HG03457 (cell line): ENCODE results near the gene RPL26.
"Not testable (repeated sequence)": the region's sequence is repeated elsewhere in the genome, so short reads cannot be mapped to it uniquely, and the experiment has no call there.

Source experiments
- ATAC-seq: cut with Tn5 transposase; IDR thresholded peaks from one replicate; pipeline ENCODE4 v1.9.1; 2021; ENCODE audit warnings: moderate number of reproducible peaks; ENCODE audit not compliant: unreplicated experiment

RPL26 gene

DNA sequence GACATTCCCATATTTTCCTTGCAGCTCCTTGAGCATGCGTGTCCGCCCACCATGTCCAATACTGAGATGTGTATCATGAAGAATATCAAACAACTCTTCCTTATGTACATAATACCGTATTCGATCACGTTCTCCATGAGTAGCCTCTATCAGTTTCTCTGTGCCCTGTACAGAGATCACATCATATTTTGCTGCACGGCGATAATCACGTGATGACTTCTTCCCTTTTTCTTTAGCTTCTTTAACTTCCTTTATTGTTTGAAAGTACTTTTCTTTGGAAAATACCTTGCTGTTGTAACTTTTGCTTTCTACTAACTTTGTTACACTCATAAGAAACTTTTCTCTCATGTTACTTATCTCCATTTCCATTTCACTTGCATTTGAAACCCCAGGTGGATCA, 13.0 kb downstream of the RPL26 start:
- ATAC-seq: no peak

DNA sequence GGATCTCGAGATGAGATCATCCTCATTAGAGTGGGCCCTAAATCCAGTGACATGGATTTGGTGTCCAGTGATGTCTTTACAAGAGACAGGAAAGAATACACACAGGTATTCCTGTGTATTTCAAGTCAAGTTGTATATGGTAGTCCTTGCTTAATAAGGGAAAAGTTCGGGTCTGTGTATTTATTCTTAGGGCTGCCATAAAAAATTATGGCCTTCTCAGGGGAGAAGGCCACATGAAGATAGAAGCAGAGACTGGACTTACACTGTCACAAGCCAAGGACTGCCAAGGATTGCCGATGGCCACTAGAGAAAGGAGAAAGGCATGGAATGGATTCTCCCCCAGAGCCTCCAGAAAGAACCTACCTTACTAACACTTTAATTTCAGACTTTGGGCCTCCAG, 14.8 kb downstream of the RPL26 start:
- no peak for ATAC-seq

GRCh38 chr17:8366231-8366630, 16.8 kb downstream of the RPL26 start:
- no peak for ATAC-seq

DNA sequence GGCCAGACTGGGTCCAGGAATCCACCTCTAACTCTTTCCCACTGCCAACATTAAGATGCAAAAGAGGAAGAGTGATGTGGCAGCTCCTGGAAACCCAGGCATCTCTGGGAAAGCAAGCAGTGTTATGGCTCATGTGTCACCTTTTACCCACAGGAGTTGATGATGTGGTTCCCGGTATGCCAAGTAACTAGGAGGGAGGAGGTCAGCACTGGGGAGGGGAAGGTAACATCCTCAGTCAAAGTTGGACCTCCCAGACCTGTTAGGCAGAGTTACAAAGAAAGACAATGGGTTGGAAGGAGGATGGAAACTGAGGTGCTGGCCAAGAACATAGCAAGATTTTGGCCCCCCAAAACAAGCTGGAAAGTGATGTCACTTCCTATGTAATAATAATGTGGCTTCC, 17.9 kb downstream of the RPL26 start:
- no peak for ATAC-seq

- no peak for ATAC-seq
These were observed 20.2 kb downstream of the RPL26 start for GRCh38 chr17:8362651-8363332.

GRCh38 chr17:8360751-8361150, 22.2 kb downstream of the RPL26 start:
- ATAC-seq: no peak

GRCh38 chr17:8360260-8360659, 22.7 kb downstream of the RPL26 start:
- no peak for ATAC-seq

- ATAC-seq: no peak
These were observed 23.2 kb downstream of the RPL26 start for GRCh38 chr17:8359769-8360168.

GRCh38 chr17:8357910-8358309, 25.1 kb downstream of the RPL26 start:
- no peak for ATAC-seq

DNA sequence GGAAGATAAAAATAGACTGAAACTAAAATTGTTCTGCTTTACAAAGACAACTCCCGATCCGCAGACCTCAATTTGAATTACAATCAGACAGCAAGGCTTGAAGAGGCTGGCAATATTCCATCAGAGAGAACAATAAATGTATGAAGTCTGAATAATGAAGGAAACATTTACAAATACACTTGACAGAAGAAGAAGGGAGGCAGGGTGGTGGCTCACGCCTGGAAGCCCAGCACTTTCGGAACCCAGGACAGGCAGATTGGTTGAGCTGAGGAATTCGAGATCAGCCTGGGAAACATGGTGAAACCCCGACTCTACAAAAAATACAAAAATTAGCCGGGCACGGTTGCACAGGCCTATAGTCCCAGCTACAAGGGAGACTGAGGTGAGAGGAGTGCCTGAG, 28.8 kb downstream of the RPL26 start:
- ATAC-seq: no peak

- no peak for ATAC-seq
These were observed 29.3 kb downstream of the RPL26 start for GRCh38 chr17:8353736-8354135.

GRCh38 chr17:8350339-8350738, 32.7 kb downstream of the RPL26 start:
- no peak for ATAC-seq

GRCh38 chr17:8347001-8347400, 36.0 kb downstream of the RPL26 start:
- not testable (repeated sequence) for ATAC-seq

- no peak for ATAC-seq
These were observed 36.9 kb downstream of the RPL26 start for GRCh38 chr17:8345951-8346665.

DNA sequence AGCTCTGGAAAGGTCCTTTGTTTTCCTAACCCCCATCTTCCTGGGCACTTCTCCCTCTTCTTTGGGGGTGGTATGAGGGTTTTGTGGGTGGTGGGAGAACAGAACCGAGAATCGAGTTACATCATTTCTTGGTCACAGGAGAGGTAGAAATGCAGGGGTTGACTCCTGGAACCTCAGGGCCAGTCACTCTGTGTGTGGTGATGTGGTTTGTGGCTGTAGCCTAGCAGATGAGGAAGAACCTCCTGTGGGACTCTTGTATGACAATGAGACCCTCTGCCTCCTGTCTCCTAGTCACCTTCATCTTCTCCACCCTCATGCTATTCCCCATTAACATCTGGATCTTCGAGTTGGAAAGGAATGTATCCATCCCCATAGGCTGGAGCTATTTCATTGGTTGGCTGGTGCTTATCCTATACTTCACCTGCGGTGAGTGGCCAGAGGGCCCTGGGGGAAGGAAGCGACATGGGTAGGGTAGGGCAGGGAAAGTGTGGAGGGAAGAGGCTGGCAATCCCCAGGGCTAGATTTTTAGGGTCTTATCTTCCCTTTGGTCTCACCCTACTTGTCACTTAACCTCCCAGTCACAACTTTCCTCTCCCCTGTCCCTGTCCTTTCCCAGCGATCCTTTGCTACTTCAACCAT, 37.8 kb downstream of the RPL26 start:
- ATAC-seq: no peak

DNA sequence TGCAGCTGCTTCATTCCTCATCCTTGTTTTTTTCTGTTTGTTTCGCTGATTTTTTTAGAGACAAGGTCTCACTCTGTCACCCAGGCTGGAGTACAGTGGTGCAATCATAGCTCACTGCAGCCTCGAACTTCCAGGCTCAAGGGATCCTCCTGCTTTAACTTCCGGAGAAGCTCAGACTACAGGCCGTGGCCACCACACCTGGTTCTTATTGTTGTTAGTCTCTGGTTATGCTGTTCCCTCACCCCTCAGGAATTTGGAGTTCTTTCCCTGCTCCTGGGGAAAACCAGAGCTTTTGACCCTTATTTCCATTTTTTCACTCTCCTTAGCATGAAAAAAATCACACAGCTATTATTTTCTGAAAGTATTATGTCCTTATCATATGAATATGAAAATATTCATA, 41.5 kb downstream of the RPL26 start:
- ATAC-seq: no peak

DNA sequence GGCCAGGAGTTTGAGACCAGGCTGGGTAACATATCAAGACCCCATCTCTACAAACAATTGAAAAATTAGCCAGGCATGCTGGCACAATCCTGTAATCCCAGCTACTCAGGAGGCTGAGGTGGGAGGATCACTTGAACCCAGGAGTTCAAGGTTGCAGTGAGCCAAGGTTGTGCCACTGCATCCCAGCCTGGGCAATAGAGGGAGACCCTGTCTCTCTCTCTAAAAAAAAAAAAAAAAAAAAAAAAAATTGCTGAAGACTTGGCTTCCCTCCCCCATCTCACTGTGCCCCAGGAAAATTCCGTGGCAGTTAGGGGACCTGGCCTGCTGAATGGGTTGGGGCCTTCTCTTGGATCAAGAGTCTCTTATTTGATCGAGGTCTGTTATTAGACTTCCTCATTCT, 43.5 kb downstream of the RPL26 start, which contains the start of gene ODF4:
ODF4 (plus strand) TSS at position 301 of the 400 bp plus-strand sequence. CDS start 212 bp downstream, outside the sequence.
- ATAC-seq: no peak

- ATAC-seq: no peak
These were observed 44.2 kb downstream of the RPL26 start for GRCh38 chr17:8338753-8339140.

GRCh38 chr17:8337802-8338752, 44.9 kb downstream of the RPL26 start:
- ATAC-seq: no peak

- ATAC-seq: no peak
These were observed 49.7 kb downstream of the RPL26 start for GRCh38 chr17:8333281-8333680.

GRCh38 chr17:8332688-8333087, 50.3 kb downstream of the RPL26 start:
- no peak for ATAC-seq
